GM10248 (cell line): ENCODE measurements around the gene ANXA5.

Experiments used
- CTCF ChIA-PET: fragments of 300-600 bp; sonication (Branson Sonifier 250); formaldehyde crosslinking; extraction: SDS; loops from one replicate; lab custom pipeline; 2021; ENCODE audit warnings: antibody characterized with exemption; lab: Yijun Ruan, JAX
- POLR2A ChIA-PET: fragments of 350-650 bp; sonication (Branson Sonifier 250); formaldehyde crosslinking; extraction: SDS; loops from one replicate; lab custom pipeline; 2020; ENCODE audit warnings: antibody characterized with exemption; lab: Yijun Ruan, JAX
- DNase-seq: peaks from one replicate; pipeline ENCODE4 v3.0.0; 2012; ENCODE audit errors: extremely low spot score
- CTCF ChIP-seq: IDR thresholded peaks from 2 replicates; pipeline ENCODE4 v1.5.1; 2012; ENCODE audit warnings: mild to moderate bottlenecking, low read depth; ENCODE audit errors: extremely low read depth, missing control alignments, control extremely low read depth

The ANXA5 gene

GRCh38 chr4:121688261-121688660 is 8.5 kb downstream of the ANXA5 start:
- DNase-seq: no peak
- TF ChIP-seq CTCF: no peak
- ChIA-PET POLR2A (no interaction called here), CTCF (interaction anchor here (1.0 to 1.9 kb wide), 2 partner anchors 9 kb away, joined by 4 read pairs; partner anchors contain the start of gene ANXA5)

GRCh38 chr4:121686255-121686654 is 10.5 kb downstream of the ANXA5 start:
- no peak for TF ChIP-seq CTCF
- ChIA-PET CTCF (no interaction called here), POLR2A (no interaction called here)
- no peak for DNase-seq

- ChIA-PET POLR2A (no interaction called here), CTCF (interaction anchor here (1.2 to 1.6 kb wide), 3 partner anchors 9 to 49 kb away, joined by 3 to 4 read pairs (median 3); no protein-coding TSS in a partner anchor)
- DNase-seq: no peak
- TF ChIP-seq CTCF: no peak
Observed at GRCh38 chr4:121685257-121685656, 11.5 kb downstream of the ANXA5 start.

GRCh38 chr4:121684561-121684960 is 12.2 kb downstream of the ANXA5 start:
- no peak for DNase-seq
- POLR2A ChIA-PET: no interaction called here
- CTCF ChIA-PET: interaction anchor here (1.2 to 1.6 kb wide), 3 partner anchors 8 to 50 kb away, joined by 3 to 4 read pairs (median 3); no protein-coding TSS in a partner anchor
- no peak for TF ChIP-seq CTCF

- CTCF ChIA-PET: no interaction called here
- DNase-seq: no peak
- POLR2A ChIA-PET: no interaction called here
- TF ChIP-seq CTCF: no peak
Observed at GRCh38 chr4:121684016-121684415, 12.8 kb downstream of the ANXA5 start.

GRCh38 chr4:121680571-121680970 is 16.2 kb downstream of the ANXA5 start:
- no peak for DNase-seq
- ChIA-PET CTCF (interaction anchor here (1.3 to 6.2 kb wide), 4 partner anchors 8 to 488 kb away, joined by 4 to 28 read pairs (median 5); no protein-coding TSS in a partner anchor), POLR2A (no interaction called here)
- no peak for TF ChIP-seq CTCF
